GM12878 (cell line): ENCODE data around the gene ADARB1. TPM values are rescaled to one million over a fixed set of nuclear protein-coding genes. Genes with fewer than 3 reads are reported as not detected.

Experiments
- ATAC-seq: fragments of 200-7000 bp; cut with Tn5 transposase; 3 replicates; pipeline ENCODE4 v1.9.1; 2020; ENCODE audit warnings: mild to moderate bottlenecking, moderate library complexity
- BruUV-seq: library from RNA; stranded (reverse); fragments of 400-500 nt; replicated peaks from 2 replicates; lab custom pipeline; 2021; lab: Mats Ljungman, UMichigan
- CTCF ChIA-PET: fragments of 300-600 bp; sonication (Branson Sonifier 250); formaldehyde crosslinking; extraction: SDS; loops from one replicate; lab custom pipeline; 2021; ENCODE audit warnings: inconsistent platforms; lab: Yijun Ruan, JAX
- POLR2A ChIA-PET: fragments of 350-600 bp; formaldehyde crosslinking; extraction: SDS; loops from one replicate; lab custom pipeline; 2021; ENCODE audit warnings: inconsistent platforms; lab: Charles Lee
- RAD21 ChIA-PET: fragments of 300-600 bp; sonication (Branson Sonifier 250); formaldehyde crosslinking; loops from one replicate; lab custom pipeline; 2023; ENCODE audit warnings: antibody characterized with exemption; ENCODE audit not compliant: unreplicated experiment; lab: Charles Lee
- SMC1A ChIA-PET: fragments of 300-600 bp; sonication (Branson Sonifier 250); formaldehyde crosslinking; loops from one replicate; lab custom pipeline; 2023; ENCODE audit not compliant: unreplicated experiment, uncharacterized antibody; lab: Charles Lee
- DNase-seq: peaks from one replicate; pipeline ENCODE4 v3.0.0-alpha.2; 2011; ENCODE audit warnings: low read depth, low spot score
- FAIRE-seq: peaks from 3 replicates; lab custom pipeline; 2011; peaks lifted over from hg19 to GRCh38; lab: Jason Lieb, UNC
- H2AFZ ChIP-seq: 2 replicates; pipeline ENCODE4 v1.6.0; 2011; ENCODE audit warnings: low read depth, low read length, control low read depth; ENCODE audit not compliant: control insufficient read depth
- H3K27ac ChIP-seq: 2 replicates; pipeline ENCODE4 v1.5.1; 2011; ENCODE audit warnings: control low read depth; ENCODE audit not compliant: control insufficient read depth, insufficient read depth
- H3K27me3 ChIP-seq, 2 experiments: replicated peaks in 1 of 2; 2 replicates each; pipeline versions ENCODE4 v1.6.0 to v1.6.1; 2011; ENCODE audit warnings: low read length in 1 of 2; ENCODE audit not compliant: control insufficient read depth in 2 of 2, insufficient read depth in 2 of 2
- H3K36me3 ChIP-seq, 2 experiments: 2 replicates each; pipeline ENCODE4 v1.5.1; 2011; ENCODE audit warnings: low read length in 1 of 2; ENCODE audit not compliant: control insufficient read depth in 2 of 2, insufficient read depth in 2 of 2
- H3K4me1 ChIP-seq: 2 replicates; pipeline ENCODE4 v1.6.1; 2011; ENCODE audit warnings: mild to moderate bottlenecking, low read length, moderate library complexity, mixed read lengths; ENCODE audit not compliant: control insufficient read depth, insufficient read depth
- H3K4me2 ChIP-seq: 2 replicates; pipeline ENCODE4 v1.6.0; 2011; ENCODE audit warnings: control low read depth; ENCODE audit not compliant: control insufficient read depth, insufficient read depth
- H3K4me3 ChIP-seq: fragments of 200-600 bp; sonication (generic); 2 replicates; pipeline ENCODE4 v1.5.1; 2016
- H3K79me2 ChIP-seq: 2 replicates; pipeline ENCODE4 v1.6.0; 2011; ENCODE audit warnings: low read length; ENCODE audit not compliant: control insufficient read depth, insufficient read depth
- H3K9ac ChIP-seq: 2 replicates; pipeline ENCODE4 v1.8.0; 2011; ENCODE audit warnings: low read length, control low read depth, mixed read lengths; ENCODE audit not compliant: control insufficient read depth, insufficient read depth
- H3K9me3 ChIP-seq: replicated peaks from 3 replicates; pipeline ENCODE4 v1.5.1; 2011; ENCODE audit warnings: mild to moderate bottlenecking, low read length; ENCODE audit not compliant: control insufficient read depth, insufficient read depth
- H4K20me1 ChIP-seq: 2 replicates; pipeline ENCODE4 v1.6.0; 2011; ENCODE audit not compliant: control insufficient read depth, insufficient read depth
- ETV6 ChIP-seq, 2 experiments: fragments of 450-650 bp in 1 of 2; IDR thresholded peaks in 1 of 2; conservative IDR thresholded peaks in 1 of 2; 2 replicates each; pipeline ENCODE4 v1.6.1; 2014; ENCODE audit warnings: antibody characterized with exemption in 1 of 2, borderline replicate concordance in 1 of 2, low read depth in 1 of 2, mild to moderate bottlenecking in 1 of 2, moderate library complexity in 1 of 2
- MEF2A ChIP-seq: IDR thresholded peaks from 2 replicates; pipeline ENCODE4 v1.6.1; 2011; ENCODE audit warnings: low read depth, mild to moderate bottlenecking, low read length, moderate library complexity; ENCODE audit not compliant: insufficient read depth
- NFIC ChIP-seq: IDR thresholded peaks from 2 replicates; pipeline ENCODE4 v1.6.1; 2012; ENCODE audit warnings: low read depth, mild to moderate bottlenecking, inconsistent platforms, low read length, moderate library complexity
- ZNF24 ChIP-seq: fragments of 450-650 bp; IDR thresholded peaks from 2 replicates; pipeline ENCODE4 v1.6.1; 2017; ENCODE audit warnings: antibody characterized with exemption, mild to moderate bottlenecking
- WGBS: methylation state at CpG from one replicate; pipeline ENCODE4 v1.1.6; 2016; ENCODE audit warnings: low lambda C conversion rate; ENCODE audit not compliant: insufficient replicate concordance, insufficient coverage; ENCODE audit errors: missing lambda C conversion rate; 5-methylcytosine and 5-hydroxymethylcytosine counted together
- in situ Hi-C: fragments of 300-500 bp; cut with MboI; formaldehyde crosslinking; loops from 9 replicates; pipeline ENCODE4 v1.14.3; 2018; ENCODE audit warnings: mixed read lengths
- intact Hi-C: fragments of 100-400 bp; cut with micrococcal nuclease; formaldehyde crosslinking; loops from one replicate; pipeline ENCODE4 v1.14.2; 2022; ENCODE audit not compliant: unreplicated experiment
- polyA plus RNA-seq, 11 experiments: library from polyadenylated mRNA; depleted of rRNA in 4 of 11; unstranded in 6 of 11; stranded (reverse) in 5 of 11; fragments of >200 nt; fragmentation: Nextera tagmentation in 4 of 11; fragmentation: Illumina TruSeq in 1 of 11; extraction: Ambion mirVana in 4 of 11; extraction: Trizol in 1 of 11; gene quantifications; 1 replicate in 1 of 11; 2 replicates in 10 of 11; pipeline versions ENCODE4 v1.2.1 to v1.2.3, GENCODE V29; 2011 to 2016; ENCODE audit warnings: inconsistent platforms in 2 of 11, missing spikeins in 2 of 11, low read depth in 1 of 11
- total RNA-seq, 4 experiments: library from RNA; depleted of rRNA in 3 of 4; stranded (reverse); fragments of >200 nt in 3 of 4; fragmentation: Illumina TruSeq in 1 of 4; extraction: Trizol in 1 of 4; gene quantifications; 2 replicates each; pipeline versions ENCODE4 v1.2.1 to v1.2.3, GENCODE V29; 2013 to 2021
- TF ChIP-seq, protein P1 (sequence below): fragments of 450-650 bp; IDR thresholded peaks from 2 replicates; pipeline ENCODE4 v1.6.1; 2017; ENCODE audit warnings: mild to moderate bottlenecking, moderate library complexity
- TF ChIP-seq, protein P2 (sequence below): IDR thresholded peaks from 2 replicates; pipeline ENCODE4 v1.6.1; 2011; ENCODE audit warnings: mild to moderate bottlenecking, low read depth, low read length, moderate library complexity; ENCODE audit not compliant: insufficient replicate concordance
- TF ChIP-seq, protein P3 (sequence below): IDR thresholded peaks from 2 replicates; pipeline ENCODE4 v1.6.1; 2012; ENCODE audit warnings: improper control_type of control experiment, low read depth, low read length; ENCODE audit not compliant: insufficient replicate concordance
- TF ChIP-seq, protein P4 (sequence below): fragments of 450-650 bp; IDR thresholded peaks from 2 replicates; pipeline ENCODE4 v1.6.1; 2018; ENCODE audit warnings: borderline replicate concordance, mild to moderate bottlenecking; ENCODE audit not compliant: partially characterized antibody

ADARB1 gene
- total and polyA plus RNA-seq, 10 of the 15 experiments (the other 5 are each of a cell fraction or from before 2014, with no cell fraction given), result 5.7 to 61.7 (median 25.3) TPM

DNA sequence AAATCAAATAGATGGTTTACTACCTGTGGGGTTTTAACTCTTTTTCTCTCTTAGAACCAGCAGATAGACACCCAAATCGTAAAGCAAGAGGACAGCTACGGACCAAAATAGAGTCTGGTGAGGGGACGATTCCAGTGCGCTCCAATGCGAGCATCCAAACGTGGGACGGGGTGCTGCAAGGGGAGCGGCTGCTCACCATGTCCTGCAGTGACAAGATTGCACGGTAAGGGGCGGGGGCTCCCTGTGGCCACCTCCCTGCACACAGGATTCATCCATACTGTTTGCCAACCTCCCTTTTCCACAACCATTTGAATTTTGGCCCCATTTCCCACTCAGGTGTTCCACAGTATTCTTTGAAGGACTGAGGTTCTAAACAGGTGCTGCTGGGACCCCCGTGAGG is 110.5 kb downstream of the ADARB1 start:
- Histone ChIP-seq H3K79me2 (no peaks in the 10 kb centered on the region), H3K4me3 (no peak overlapping the region), H3K27ac (no peak overlapping the region), H3K4me2 (no peak overlapping the region), H2AFZ (no peak overlapping the region), H3K36me3 (peaks cover 0 to 4% of the 10 kb centered on the region in 2 experiments; a peak in 1 of 4 replicates), H3K27me3 (no peaks in the 10 kb centered on the region), H3K4me1 (no peaks in the 10 kb centered on the region), H3K9me3 (no peaks in the 10 kb centered on the region; the same call in none of the 3 replicates), H3K9ac (no peak overlapping the region), H4K20me1 (no peaks in the 10 kb centered on the region)
- ChIA-PET POLR2A (no interaction called here), CTCF (no interaction called here), SMC1A (interaction anchor here (0.7 kb wide), 1 partner anchor 15 kb away, joined by 4 read pairs; no protein-coding TSS in a partner anchor), RAD21 (no interaction called here)
- ATAC-seq, result no peak
- in situ Hi-C loops, result no loop called here
- no TSS peak for BruUV-seq
- TF ChIP-seq, protein P1, sequence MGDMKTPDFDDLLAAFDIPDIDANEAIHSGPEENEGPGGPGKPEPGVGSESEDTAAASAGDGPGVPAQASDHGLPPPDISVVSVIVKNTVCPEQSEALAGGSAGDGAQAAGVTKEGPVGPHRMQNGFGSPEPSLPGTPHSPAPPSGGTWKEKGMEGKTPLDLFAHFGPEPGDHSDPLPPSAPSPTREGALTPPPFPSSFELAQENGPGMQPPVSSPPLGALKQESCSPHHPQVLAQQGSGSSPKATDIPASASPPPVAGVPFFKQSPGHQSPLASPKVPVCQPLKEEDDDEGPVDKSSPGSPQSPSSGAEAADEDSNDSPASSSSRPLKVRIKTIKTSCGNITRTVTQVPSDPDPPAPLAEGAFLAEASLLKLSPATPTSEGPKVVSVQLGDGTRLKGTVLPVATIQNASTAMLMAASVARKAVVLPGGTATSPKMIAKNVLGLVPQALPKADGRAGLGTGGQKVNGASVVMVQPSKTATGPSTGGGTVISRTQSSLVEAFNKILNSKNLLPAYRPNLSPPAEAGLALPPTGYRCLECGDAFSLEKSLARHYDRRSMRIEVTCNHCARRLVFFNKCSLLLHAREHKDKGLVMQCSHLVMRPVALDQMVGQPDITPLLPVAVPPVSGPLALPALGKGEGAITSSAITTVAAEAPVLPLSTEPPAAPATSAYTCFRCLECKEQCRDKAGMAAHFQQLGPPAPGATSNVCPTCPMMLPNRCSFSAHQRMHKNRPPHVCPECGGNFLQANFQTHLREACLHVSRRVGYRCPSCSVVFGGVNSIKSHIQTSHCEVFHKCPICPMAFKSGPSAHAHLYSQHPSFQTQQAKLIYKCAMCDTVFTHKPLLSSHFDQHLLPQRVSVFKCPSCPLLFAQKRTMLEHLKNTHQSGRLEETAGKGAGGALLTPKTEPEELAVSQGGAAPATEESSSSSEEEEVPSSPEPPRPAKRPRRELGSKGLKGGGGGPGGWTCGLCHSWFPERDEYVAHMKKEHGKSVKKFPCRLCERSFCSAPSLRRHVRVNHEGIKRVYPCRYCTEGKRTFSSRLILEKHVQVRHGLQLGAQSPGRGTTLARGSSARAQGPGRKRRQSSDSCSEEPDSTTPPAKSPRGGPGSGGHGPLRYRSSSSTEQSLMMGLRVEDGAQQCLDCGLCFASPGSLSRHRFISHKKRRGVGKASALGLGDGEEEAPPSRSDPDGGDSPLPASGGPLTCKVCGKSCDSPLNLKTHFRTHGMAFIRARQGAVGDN, result no peak
- TF ChIP-seq, protein P2, sequence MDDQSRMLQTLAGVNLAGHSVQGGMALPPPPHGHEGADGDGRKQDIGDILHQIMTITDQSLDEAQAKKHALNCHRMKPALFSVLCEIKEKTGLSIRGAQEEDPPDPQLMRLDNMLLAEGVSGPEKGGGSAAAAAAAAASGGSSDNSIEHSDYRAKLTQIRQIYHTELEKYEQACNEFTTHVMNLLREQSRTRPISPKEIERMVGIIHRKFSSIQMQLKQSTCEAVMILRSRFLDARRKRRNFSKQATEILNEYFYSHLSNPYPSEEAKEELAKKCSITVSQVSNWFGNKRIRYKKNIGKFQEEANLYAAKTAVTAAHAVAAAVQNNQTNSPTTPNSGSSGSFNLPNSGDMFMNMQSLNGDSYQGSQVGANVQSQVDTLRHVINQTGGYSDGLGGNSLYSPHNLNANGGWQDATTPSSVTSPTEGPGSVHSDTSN, result no peak
- TF ChIP-seq NFIC (no peak), ZNF24 (no peak), MEF2A (no peak), ETV6 (conservative IDR thresholded peaks at IDR 0.05 in 1 of 2, IDR thresholded peaks at IDR 0.05 in 1 of 2; ENCODE audit: borderline replicate concordance in 1 of 2, low read depth in 1 of 2) (no peak)
- TF ChIP-seq, protein P3, sequence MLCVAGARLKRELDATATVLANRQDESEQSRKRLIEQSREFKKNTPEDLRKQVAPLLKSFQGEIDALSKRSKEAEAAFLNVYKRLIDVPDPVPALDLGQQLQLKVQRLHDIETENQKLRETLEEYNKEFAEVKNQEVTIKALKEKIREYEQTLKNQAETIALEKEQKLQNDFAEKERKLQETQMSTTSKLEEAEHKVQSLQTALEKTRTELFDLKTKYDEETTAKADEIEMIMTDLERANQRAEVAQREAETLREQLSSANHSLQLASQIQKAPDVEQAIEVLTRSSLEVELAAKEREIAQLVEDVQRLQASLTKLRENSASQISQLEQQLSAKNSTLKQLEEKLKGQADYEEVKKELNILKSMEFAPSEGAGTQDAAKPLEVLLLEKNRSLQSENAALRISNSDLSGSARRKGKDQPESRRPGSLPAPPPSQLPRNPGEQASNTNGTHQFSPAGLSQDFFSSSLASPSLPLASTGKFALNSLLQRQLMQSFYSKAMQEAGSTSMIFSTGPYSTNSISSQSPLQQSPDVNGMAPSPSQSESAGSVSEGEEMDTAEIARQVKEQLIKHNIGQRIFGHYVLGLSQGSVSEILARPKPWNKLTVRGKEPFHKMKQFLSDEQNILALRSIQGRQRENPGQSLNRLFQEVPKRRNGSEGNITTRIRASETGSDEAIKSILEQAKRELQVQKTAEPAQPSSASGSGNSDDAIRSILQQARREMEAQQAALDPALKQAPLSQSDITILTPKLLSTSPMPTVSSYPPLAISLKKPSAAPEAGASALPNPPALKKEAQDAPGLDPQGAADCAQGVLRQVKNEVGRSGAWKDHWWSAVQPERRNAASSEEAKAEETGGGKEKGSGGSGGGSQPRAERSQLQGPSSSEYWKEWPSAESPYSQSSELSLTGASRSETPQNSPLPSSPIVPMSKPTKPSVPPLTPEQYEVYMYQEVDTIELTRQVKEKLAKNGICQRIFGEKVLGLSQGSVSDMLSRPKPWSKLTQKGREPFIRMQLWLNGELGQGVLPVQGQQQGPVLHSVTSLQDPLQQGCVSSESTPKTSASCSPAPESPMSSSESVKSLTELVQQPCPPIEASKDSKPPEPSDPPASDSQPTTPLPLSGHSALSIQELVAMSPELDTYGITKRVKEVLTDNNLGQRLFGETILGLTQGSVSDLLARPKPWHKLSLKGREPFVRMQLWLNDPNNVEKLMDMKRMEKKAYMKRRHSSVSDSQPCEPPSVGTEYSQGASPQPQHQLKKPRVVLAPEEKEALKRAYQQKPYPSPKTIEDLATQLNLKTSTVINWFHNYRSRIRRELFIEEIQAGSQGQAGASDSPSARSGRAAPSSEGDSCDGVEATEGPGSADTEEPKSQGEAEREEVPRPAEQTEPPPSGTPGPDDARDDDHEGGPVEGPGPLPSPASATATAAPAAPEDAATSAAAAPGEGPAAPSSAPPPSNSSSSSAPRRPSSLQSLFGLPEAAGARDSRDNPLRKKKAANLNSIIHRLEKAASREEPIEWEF, result no peak
- TF ChIP-seq, protein P4, sequence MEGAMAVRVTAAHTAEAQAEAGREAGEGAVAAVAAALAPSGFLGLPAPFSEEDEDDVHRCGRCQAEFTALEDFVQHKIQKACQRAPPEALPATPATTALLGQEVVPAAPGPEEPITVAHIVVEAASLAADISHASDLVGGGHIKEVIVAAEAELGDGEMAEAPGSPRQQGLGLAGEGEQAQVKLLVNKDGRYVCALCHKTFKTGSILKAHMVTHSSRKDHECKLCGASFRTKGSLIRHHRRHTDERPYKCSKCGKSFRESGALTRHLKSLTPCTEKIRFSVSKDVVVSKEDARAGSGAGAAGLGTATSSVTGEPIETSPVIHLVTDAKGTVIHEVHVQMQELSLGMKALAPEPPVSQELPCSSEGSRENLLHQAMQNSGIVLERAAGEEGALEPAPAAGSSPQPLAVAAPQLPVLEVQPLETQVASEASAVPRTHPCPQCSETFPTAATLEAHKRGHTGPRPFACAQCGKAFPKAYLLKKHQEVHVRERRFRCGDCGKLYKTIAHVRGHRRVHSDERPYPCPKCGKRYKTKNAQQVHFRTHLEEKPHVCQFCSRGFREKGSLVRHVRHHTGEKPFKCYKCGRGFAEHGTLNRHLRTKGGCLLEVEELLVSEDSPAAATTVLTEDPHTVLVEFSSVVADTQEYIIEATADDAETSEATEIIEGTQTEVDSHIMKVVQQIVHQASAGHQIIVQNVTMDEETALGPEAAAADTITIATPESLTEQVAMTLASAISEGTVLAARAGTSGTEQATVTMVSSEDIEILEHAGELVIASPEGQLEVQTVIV, result no peak
- 60% methylated on average over 11 of the region's 11 CpGs for WGBS
- intact Hi-C loops, result no loop called here
- no peak for FAIRE-seq
- DNase-seq, result no peak
